Esophagus muscularis mucosa (tissue), 4 donors: ENCODE results near the gene TREML1.

Experiments used
- CTCF ChIP-seq, 3 experiments: fragments of 200-600 bp in 2 of 3; fragments of 450-650 bp in 1 of 3; sonication (generic) in 2 of 3; IDR thresholded peaks; one replicate each; pipeline ENCODE4 v1.5.1; 2017 to 2019; ENCODE audit warnings: antibody characterized with exemption in 3 of 3, mild to moderate bottlenecking in 2 of 3, moderate library complexity in 1 of 3
- EP300 ChIP-seq: sonication (generic); formaldehyde crosslinking; IDR thresholded peaks from one replicate; pipeline ENCODE4 v1.6.1; 2017; ENCODE audit warnings: antibody characterized with exemption
- POLR2A ChIP-seq: fragments of 450-650 bp; IDR thresholded peaks from one replicate; pipeline ENCODE4 v1.6.1; 2017; ENCODE audit warnings: antibody characterized with exemption, moderate library complexity, mild to moderate bottlenecking, low read depth
- POLR2AphosphoS5 ChIP-seq, 2 donors: sonication (generic); formaldehyde crosslinking; IDR thresholded peaks; one replicate each; pipeline ENCODE4 v1.6.1; 2017; ENCODE audit warnings: antibody characterized with exemption in 2 of 2

DNA sequence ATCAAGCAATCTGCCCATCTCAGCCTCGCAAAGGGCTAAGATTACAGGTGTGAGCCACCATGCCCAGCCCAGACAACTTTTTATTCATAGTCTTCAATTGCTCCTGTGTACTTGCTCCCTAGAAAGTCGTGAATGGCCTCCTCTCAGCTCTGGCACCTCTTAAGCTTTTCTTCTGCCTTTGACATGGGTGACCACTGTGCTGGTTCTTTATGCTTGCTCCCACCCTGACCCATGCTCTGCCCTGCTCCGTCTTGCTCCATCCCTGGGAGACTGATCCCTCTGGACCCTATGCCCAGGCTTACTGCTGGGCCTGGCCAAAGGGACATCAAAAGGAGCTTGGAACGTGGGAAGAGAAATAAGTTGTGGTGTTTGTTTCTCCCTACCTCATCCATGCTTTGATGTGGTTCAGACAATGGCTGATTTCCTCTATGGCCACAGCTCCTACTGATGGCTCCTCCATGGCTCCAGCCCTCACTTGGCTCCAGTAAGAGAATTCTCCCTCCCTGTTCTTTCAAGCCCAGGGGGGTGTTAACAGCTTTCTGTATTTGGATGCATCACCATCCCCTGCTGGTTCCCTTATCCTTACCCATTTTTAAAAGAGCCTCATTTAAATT, 16.5 kb upstream of the TREML1 start:
- TF ChIP-seq CTCF (IDR thresholded peaks at IDR 0.05), result no peak
- no peak for TF ChIP-seq POLR2AphosphoS5 (IDR thresholded peaks at IDR 0.05)
- no peak for TF ChIP-seq EP300
- no peak for TF ChIP-seq POLR2A
